HG02763 (cell line): ENCODE results near the gene LRCH1.

Experiments
- ATAC-seq: cut with Tn5 transposase; IDR thresholded peaks from one replicate; pipeline ENCODE4 v1.9.1; 2021; ENCODE audit warnings: mild to moderate bottlenecking, moderate library complexity; ENCODE audit not compliant: unreplicated experiment

The LRCH1 gene

GRCh38 chr13:46782691-46783090 lies 229.7 kb downstream of the LRCH1 start:
- ATAC-seq = no peak

DNA sequence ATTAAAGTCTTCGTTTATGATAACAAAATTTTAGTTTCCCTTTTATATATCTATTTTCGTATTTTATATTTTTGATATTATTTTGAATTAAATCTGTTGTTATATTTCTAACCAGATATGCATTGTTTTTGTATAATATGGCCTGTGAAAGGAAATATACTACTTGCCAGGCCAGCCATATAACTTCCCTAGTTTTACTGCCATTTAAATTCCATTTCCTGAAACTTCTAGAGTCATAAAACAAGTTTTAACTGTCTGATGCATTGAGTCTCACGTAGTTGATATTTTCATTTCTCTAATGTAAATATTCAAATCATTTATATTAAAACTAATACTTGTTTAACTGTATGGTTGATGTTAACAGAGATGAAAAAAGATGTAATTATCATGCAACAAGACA lies 230.5 kb downstream of the LRCH1 start:
- no peak for ATAC-seq

DNA sequence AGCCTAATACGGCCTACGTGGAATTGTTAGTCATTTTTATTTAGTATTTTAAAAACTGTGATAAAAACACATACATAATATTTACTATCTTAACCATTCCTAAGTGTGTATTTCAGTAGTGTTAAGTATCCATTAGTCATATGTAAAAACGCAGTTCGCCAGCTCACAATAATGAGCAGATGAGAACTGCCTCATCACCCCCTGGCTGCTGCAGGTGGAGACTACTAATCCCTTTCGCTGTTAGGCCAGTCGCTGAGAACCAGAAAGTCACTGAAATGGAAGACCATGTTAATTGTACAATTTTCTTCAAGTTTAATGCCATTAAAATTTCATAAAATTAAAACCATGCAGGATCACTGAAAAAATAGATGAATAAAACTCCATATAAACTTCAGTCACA lies 242.4 kb downstream of the LRCH1 start:
- no peak for ATAC-seq

- no peak for ATAC-seq
Measured at GRCh38 chr13:46796129-46796514, 243.2 kb downstream of the LRCH1 start.

- ATAC-seq = peak; percentile 90
Measured at GRCh38 chr13:46796515-46797474, 243.8 kb downstream of the LRCH1 start, which contains the start of gene ESD. TSS of gene ESD (minus strand) at chr13:46797161. CDS start at chr13:46791413, 5,748 bp downstream.

GRCh38 chr13:46797501-46798237 lies 244.7 kb downstream of the LRCH1 start:
- no peak for ATAC-seq

GRCh38 chr13:46799139-46799538 lies 246.2 kb downstream of the LRCH1 start:
- no peak for ATAC-seq

- ATAC-seq = no peak
Measured at GRCh38 chr13:46801858-46802257, 248.9 kb downstream of the LRCH1 start.
